Activated CD4-positive, alpha-beta T cell treated with anti-CD3 and anti-CD28 coated beads, Interleukin-10, Interleukin-2, amounts not matched to agents 100 ng/mL and 50 ng/mL, durations not matched to agents 16 hours and 8 hours (primary cell): Measurements from ENCODE around the gene TRIP4.
A peak's percentile ranks its signal among the peaks of the same experiment; 100 is the strongest.
"Not testable (repeated sequence)": the region's sequence is repeated elsewhere in the genome, so short reads cannot be mapped to it uniquely, and the experiment has no call there.

ENCODE experiments used
- DNase-seq: peaks from one replicate; pipeline ENCODE4 v3.0.0-alpha.2; 2020

TRIP4 gene

GRCh38 chr15:64495968-64496367, 108.3 kb downstream of the TRIP4 start:
- not testable (repeated sequence) for DNase-seq

- DNase-seq, result no peak
Observed at GRCh38 chr15:64500695-64501395, 113.2 kb downstream of the TRIP4 start.

GRCh38 chr15:64501396-64501715, 113.7 kb downstream of the TRIP4 start:
- no peak for DNase-seq

DNA sequence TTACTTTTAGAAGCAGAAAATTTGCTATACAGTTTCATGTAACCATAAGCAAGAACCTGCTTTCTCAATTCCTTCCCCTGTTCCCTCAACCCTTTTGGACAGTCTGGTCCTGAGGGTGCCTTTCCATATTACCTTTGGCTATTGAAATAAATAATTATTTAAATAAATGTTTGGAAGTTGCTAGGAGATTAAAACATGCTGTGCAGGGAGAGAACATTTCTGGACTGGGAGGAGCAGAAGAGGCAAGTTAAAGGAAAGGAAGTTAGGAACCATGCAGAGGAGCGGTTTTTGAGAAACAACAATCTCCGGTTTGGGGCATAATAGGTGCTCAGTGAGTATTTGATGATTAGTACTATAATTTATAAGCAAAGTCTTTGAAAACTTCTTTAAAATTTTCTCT, 114.5 kb downstream of the TRIP4 start:
- DNase-seq, result no peak

GRCh38 chr15:64502551-64502950, 114.9 kb downstream of the TRIP4 start:
- DNase-seq, result no peak

DNA sequence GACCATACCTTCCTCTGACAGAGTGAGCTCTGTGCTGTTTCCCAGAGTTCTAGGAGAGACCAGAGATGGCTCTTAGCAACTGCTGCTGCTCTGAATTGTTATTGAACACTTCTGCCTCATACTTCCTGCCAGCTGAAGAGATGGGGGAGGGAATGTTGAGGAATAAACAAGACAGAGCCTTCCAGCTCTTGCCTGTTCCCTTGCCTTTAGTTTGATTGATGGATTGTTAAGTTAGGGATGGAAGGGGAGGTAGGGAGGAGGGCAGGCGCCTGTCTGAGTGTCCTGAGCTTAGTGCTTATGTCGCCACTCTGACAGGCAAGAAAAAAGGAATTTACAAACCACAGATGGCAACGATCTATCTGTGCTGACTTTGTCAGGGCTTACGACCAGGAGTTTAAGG, 115.6 kb downstream of the TRIP4 start:
- DNase-seq, result peak; percentile 6

- peak; percentile 5 for DNase-seq
Observed at GRCh38 chr15:64503640-64504039, 116.0 kb downstream of the TRIP4 start.
